Naive thymus-derived CD8-positive, alpha-beta T cell (primary cell): ENCODE results near the gene CLEC19A. TPM values are rescaled to one million over a fixed set of nuclear protein-coding genes. Genes with fewer than 3 reads are reported as not detected.

Source experiments
- ATAC-seq, 2 donors: fragments of 150-1000 bp; cut with Tn5 transposase in 1 of 2; sonication (Bioruptor Pico), chemical (Tn5 transposase) in 1 of 2; 1 replicate in 1 of 2; 2 replicates in 1 of 2; pipeline ENCODE4 v1.10.0; 2021; ENCODE audit warnings: mild to moderate bottlenecking in 2 of 2, moderate library complexity in 2 of 2
- POLR2A ChIA-PET: fragments of 350-600 bp; sonication (Branson Sonifier 250); formaldehyde crosslinking; loops from one replicate; lab custom pipeline; 2021; ENCODE audit warnings: antibody characterized with exemption; lab: Charles Lee
- DNase-seq, 10 donors: peaks; one replicate each; pipeline versions ENCODE4 v3.0.0 to v3.0.0-alpha.2; 2020 to 2022
- H3K27ac Mint-ChIP-seq, 10 donors: one replicate each; pipeline ENCODE4 v1.8.0; 2020 to 2022; ENCODE audit warnings: mild to moderate bottlenecking in 10 of 10, mixed read lengths in 10 of 10, moderate library complexity in 4 of 10, inconsistent platforms in 1 of 10
- H3K27me3 Mint-ChIP-seq, 5 donors: one replicate each; pipeline ENCODE4 v1.8.0; 2021 to 2022; ENCODE audit warnings: mixed read lengths in 5 of 5
- H3K36me3 Mint-ChIP-seq, 3 donors: one replicate each; pipeline ENCODE4 v1.8.0; 2020 to 2022; ENCODE audit warnings: mixed read lengths in 3 of 3, mild to moderate bottlenecking in 2 of 3, inconsistent platforms in 1 of 3
- H3K4me1 Mint-ChIP-seq, 4 donors: one replicate each; pipeline ENCODE4 v1.8.0; 2021 to 2022; ENCODE audit warnings: mixed read lengths in 4 of 4
- H3K4me3 Mint-ChIP-seq, 10 donors: one replicate each; pipeline ENCODE4 v1.8.0; 2020 to 2022; ENCODE audit warnings: mild to moderate bottlenecking in 10 of 10, mixed read lengths in 10 of 10, moderate library complexity in 6 of 10, inconsistent platforms in 1 of 10
- H3K9me3 Mint-ChIP-seq, 9 donors: one replicate each; pipeline ENCODE4 v1.8.0; 2020 to 2022; ENCODE audit warnings: mixed read lengths in 9 of 9, mild to moderate bottlenecking in 3 of 9, inconsistent platforms in 1 of 9, moderate library complexity in 1 of 9
- polyA plus RNA-seq, 3 donors: library from polyadenylated mRNA; unstranded; fragments of 300-500 nt; fragmentation: Illumina TruSeq; gene quantifications; one replicate each; pipeline ENCODE4 v1.2.3, GENCODE V29; 2021
- total RNA-seq, 8 experiments: library from RNA in 2 of 8; stranded (reverse) in 2 of 8; gene quantifications; one replicate each; pipeline ENCODE4 v1.2.3 and lab custom pipeline; 2021 to 2026

The CLEC19A gene
- total and polyA plus RNA-seq, 5 experiments from 2014 or later, result not detected

GRCh38 chr16:19264123-19264673 lies 21.3 kb upstream of the CLEC19A start:
- Mint-ChIP-seq H3K27me3 (peaks cover 0 to 6% (median 2%) of the 10 kb centered on the region in 5 donors), H3K4me1 (no peaks in the 10 kb centered on the region), H3K36me3 (peaks cover 0 to 10% (median 0%) of the 10 kb centered on the region in 3 donors), H3K4me3 (no peak overlapping the region), H3K9me3 (peaks cover 7 to 42% (median 15%) of the 10 kb centered on the region in 9 donors), H3K27ac (no peak overlapping the region)
- POLR2A ChIA-PET, result no interaction called here
- DNase-seq (no peak), ATAC-seq (no peak)

- peaks cover 7 to 42% (median 15%) of the 10 kb centered on the region in 9 donors for H3K9me3 Mint-ChIP-seq
- ATAC-seq, result no peak
Measured at GRCh38 chr16:19265380-19265930, 20.1 kb upstream of the CLEC19A start.

GRCh38 chr16:19266774-19267173 lies 18.8 kb upstream of the CLEC19A start:
- DNase-seq (no peak), ATAC-seq (no peak)
- Mint-ChIP-seq H3K36me3 (peaks cover 0 to 10% (median 0%) of the 10 kb centered on the region in 3 donors), H3K4me3 (no peak overlapping the region), H3K9me3 (peaks cover 7 to 42% (median 15%) of the 10 kb centered on the region in 9 donors), H3K4me1 (no peaks in the 10 kb centered on the region), H3K27me3 (peaks cover 0 to 6% (median 2%) of the 10 kb centered on the region in 5 donors), H3K27ac (no peak overlapping the region)
- POLR2A ChIA-PET, result no interaction called here

More at GRCh38 chr16:19265380-19265930, 20.1 kb upstream of the CLEC19A start:
- peaks cover 0 to 10% (median 0%) of the 10 kb centered on the region in 3 donors for H3K36me3 Mint-ChIP-seq
- DNase-seq, result no peak
- POLR2A ChIA-PET, result no interaction called here
- H3K27ac Mint-ChIP-seq, result no peak overlapping the region
- peaks cover 0 to 4% (median 2%) of the 10 kb centered on the region in 5 donors for H3K27me3 Mint-ChIP-seq
- H3K4me3 Mint-ChIP-seq, result no peak overlapping the region
- H3K4me1 Mint-ChIP-seq, result no peaks in the 10 kb centered on the region

- H3K36me3 Mint-ChIP-seq, result peaks cover 0 to 10% (median 0%) of the 10 kb centered on the region in 3 donors
- POLR2A ChIA-PET, result no interaction called here
- peaks cover 1 to 11% (median 6%) of the 10 kb centered on the region in 5 donors for H3K27me3 Mint-ChIP-seq
- H3K4me3 Mint-ChIP-seq, result no peak overlapping the region
- no peak overlapping the region for H3K27ac Mint-ChIP-seq
- DNase-seq (no peak), ATAC-seq (no peak)
- no peaks in the 10 kb centered on the region for H3K4me1 Mint-ChIP-seq
- H3K9me3 Mint-ChIP-seq, result peaks cover 7 to 32% (median 13%) of the 10 kb centered on the region in 9 donors
Measured at GRCh38 chr16:19269098-19269497, 16.4 kb upstream of the CLEC19A start.

GRCh38 chr16:19274165-19274797 lies 11.2 kb upstream of the CLEC19A start:
- Mint-ChIP-seq H3K27ac (no peak overlapping the region), H3K36me3 (no peaks in the 10 kb centered on the region), H3K27me3 (peaks cover 2 to 11% (median 6%) of the 10 kb centered on the region in 5 donors), H3K4me1 (no peaks in the 10 kb centered on the region), H3K9me3 (peaks cover 0 to 11% (median 0%) of the 10 kb centered on the region in 9 donors), H3K4me3 (no peak overlapping the region)
- POLR2A ChIA-PET, result no interaction called here
- DNase-seq (no peak), ATAC-seq (no peak)

GRCh38 chr16:19278403-19278802 lies 7.1 kb upstream of the CLEC19A start:
- H3K36me3 Mint-ChIP-seq, result no peaks in the 10 kb centered on the region
- ATAC-seq, result no peak
- H3K27ac Mint-ChIP-seq, result no peak overlapping the region
- H3K4me3 Mint-ChIP-seq, result no peak overlapping the region
- peaks cover 0 to 19% (median 9%) of the 10 kb centered on the region in 5 donors for H3K27me3 Mint-ChIP-seq
- POLR2A ChIA-PET, result no interaction called here
- DNase-seq, result no peak
- H3K4me1 Mint-ChIP-seq, result no peaks in the 10 kb centered on the region
- peaks cover 0 to 9% (median 0%) of the 10 kb centered on the region in 9 donors for H3K9me3 Mint-ChIP-seq

GRCh38 chr16:19281246-19281645 lies 4.3 kb upstream of the CLEC19A start:
- H3K4me3 Mint-ChIP-seq, result no peak overlapping the region
- H3K27me3 Mint-ChIP-seq, result peaks cover 0 to 25% (median 11%) of the 10 kb centered on the region in 5 donors
- no peaks in the 10 kb centered on the region for H3K36me3 Mint-ChIP-seq
- no peak overlapping the region for H3K27ac Mint-ChIP-seq
- ATAC-seq, result no peak
- POLR2A ChIA-PET, result no interaction called here
- H3K4me1 Mint-ChIP-seq, result no peaks in the 10 kb centered on the region
- H3K9me3 Mint-ChIP-seq, result peaks cover 0 to 9% (median 0%) of the 10 kb centered on the region in 9 donors
- DNase-seq, result no peak

- Mint-ChIP-seq H3K36me3 (no peaks in the 10 kb centered on the region), H3K9me3 (peaks cover 0 to 9% (median 0%) of the 10 kb centered on the region in 9 donors), H3K4me3 (no peak overlapping the region), H3K4me1 (no peaks in the 10 kb centered on the region), H3K27ac (no peak overlapping the region), H3K27me3 (peaks cover 0 to 27% (median 11%) of the 10 kb centered on the region in 5 donors)
- POLR2A ChIA-PET, result no interaction called here
- DNase-seq (no peak), ATAC-seq (no peak)
Measured at GRCh38 chr16:19282101-19282500, 3.4 kb upstream of the CLEC19A start.

GRCh38 chr16:19283637-19284036 lies 1.9 kb upstream of the CLEC19A start:
- peaks cover 0 to 4% (median 0%) of the 10 kb centered on the region in 9 donors for H3K9me3 Mint-ChIP-seq
- no peak overlapping the region for H3K4me3 Mint-ChIP-seq
- peaks cover 0 to 42% (median 11%) of the 10 kb centered on the region in 5 donors for H3K27me3 Mint-ChIP-seq
- no peak overlapping the region for H3K27ac Mint-ChIP-seq
- no peak for ATAC-seq
- no peaks in the 10 kb centered on the region for H3K4me1 Mint-ChIP-seq
- no peak for DNase-seq
- no peaks in the 10 kb centered on the region for H3K36me3 Mint-ChIP-seq
- POLR2A ChIA-PET, result no interaction called here

- Mint-ChIP-seq H3K27ac (no peak overlapping the region), H3K4me3 (no peak overlapping the region), H3K27me3 (peaks cover 0 to 45% (median 14%) of the 10 kb centered on the region in 5 donors), H3K36me3 (no peaks in the 10 kb centered on the region), H3K4me1 (no peaks in the 10 kb centered on the region), H3K9me3 (no peaks in the 10 kb centered on the region)
- ATAC-seq (no peak), DNase-seq (no peak)
- POLR2A ChIA-PET, result no interaction called here
Measured at GRCh38 chr16:19284207-19284606, 1.3 kb upstream of the CLEC19A start.

- ATAC-seq, result no peak
- peaks cover 3 to 44% (median 21%) of the 10 kb centered on the region in 5 donors for H3K27me3 Mint-ChIP-seq
- no peak overlapping the region for H3K4me3 Mint-ChIP-seq
- no peaks in the 10 kb centered on the region for H3K36me3 Mint-ChIP-seq
- H3K9me3 Mint-ChIP-seq, result no peaks in the 10 kb centered on the region
- POLR2A ChIA-PET, result no interaction called here
- H3K27ac Mint-ChIP-seq, result no peak overlapping the region
- H3K4me1 Mint-ChIP-seq, result no peaks in the 10 kb centered on the region
- no peak for DNase-seq
Measured at GRCh38 chr16:19286827-19287226, 1.3 kb downstream of the CLEC19A start.

GRCh38 chr16:19287241-19287640 lies 1.7 kb downstream of the CLEC19A start:
- H3K4me3 Mint-ChIP-seq, result no peak overlapping the region
- no peaks in the 10 kb centered on the region for H3K36me3 Mint-ChIP-seq
- H3K27ac Mint-ChIP-seq, result no peak overlapping the region
- no peak for ATAC-seq
- no peaks in the 10 kb centered on the region for H3K9me3 Mint-ChIP-seq
- POLR2A ChIA-PET, result no interaction called here
- DNase-seq, result no peak
- peaks cover 3 to 44% (median 20%) of the 10 kb centered on the region in 5 donors for H3K27me3 Mint-ChIP-seq
- H3K4me1 Mint-ChIP-seq, result no peaks in the 10 kb centered on the region
